Mucosa of stomach (tissue), 1 donor: ENCODE measurements around the gene SIX3.

ENCODE experiments used
- H3K27me3 ChIP-seq: one replicate; pipeline ENCODE4 v1.7.0; 2013; ENCODE audit warnings: mild to moderate bottlenecking, low read length; ENCODE audit not compliant: control insufficient read depth, insufficient read depth
- H3K36me3 ChIP-seq: one replicate; pipeline ENCODE4 v1.7.0; 2013; ENCODE audit warnings: low read length; ENCODE audit not compliant: control insufficient read depth, insufficient read depth
- H3K4me1 ChIP-seq: one replicate; pipeline ENCODE4 v1.7.0; 2013; ENCODE audit warnings: mild to moderate bottlenecking, low read length; ENCODE audit not compliant: control insufficient read depth, insufficient read depth
- H3K4me3 ChIP-seq: one replicate; pipeline ENCODE4 v1.7.0; 2013; ENCODE audit warnings: low read length
- H3K9ac ChIP-seq: one replicate; pipeline ENCODE4 v1.7.0; 2013; ENCODE audit warnings: mild to moderate bottlenecking, low read length, moderate library complexity
- H3K9me3 ChIP-seq: one replicate; pipeline ENCODE4 v1.7.0; 2013; ENCODE audit warnings: mild to moderate bottlenecking, low read length, moderate library complexity; ENCODE audit not compliant: control insufficient read depth
- donor health status: Pancreatic carcinoma.

SIX3 gene

GRCh38 chr2:44940732-44941464, 604 bp upstream of the SIX3 start:
- H3K27me3 ChIP-seq: peaks cover 96% of the 10 kb centered on the region
- peaks cover 34% of the 10 kb centered on the region for H3K4me1 ChIP-seq
- no peaks in the 10 kb centered on the region for H3K36me3 ChIP-seq
- no peak overlapping the region for H3K4me3 ChIP-seq
- H3K9ac ChIP-seq: no peak overlapping the region
- H3K9me3 ChIP-seq: no peaks in the 10 kb centered on the region

- Histone ChIP-seq H3K9ac (no peak overlapping the region), H3K36me3 (no peaks in the 10 kb centered on the region), H3K9me3 (no peaks in the 10 kb centered on the region), H3K4me3 (no peak overlapping the region), H3K4me1 (peaks cover 29% of the 10 kb centered on the region), H3K27me3 (peaks cover 96% of the 10 kb centered on the region)
Observed at GRCh38 chr2:44942304-44943030, 965 bp downstream of the SIX3 start.

GRCh38 chr2:44943031-44943692, 1.7 kb downstream of the SIX3 start:
- Histone ChIP-seq H3K27me3 (peaks cover 96% of the 10 kb centered on the region), H3K4me1 (peaks cover 22% of the 10 kb centered on the region), H3K36me3 (no peaks in the 10 kb centered on the region), H3K9me3 (no peaks in the 10 kb centered on the region), H3K4me3 (no peak overlapping the region), H3K9ac (no peak overlapping the region)

GRCh38 chr2:44943693-44944101, 2.2 kb downstream of the SIX3 start:
- no peaks in the 10 kb centered on the region for H3K36me3 ChIP-seq
- H3K4me3 ChIP-seq: no peak overlapping the region
- H3K9me3 ChIP-seq: no peaks in the 10 kb centered on the region
- peaks cover 96% of the 10 kb centered on the region for H3K27me3 ChIP-seq
- no peak overlapping the region for H3K9ac ChIP-seq
- H3K4me1 ChIP-seq: peaks cover 17% of the 10 kb centered on the region

GRCh38 chr2:44944102-44944951, 2.8 kb downstream of the SIX3 start:
- H3K4me3 ChIP-seq: no peak overlapping the region

GRCh38 chr2:44944952-44945612, 3.6 kb downstream of the SIX3 start:
- no peaks in the 10 kb centered on the region for H3K9me3 ChIP-seq
- no peak overlapping the region for H3K4me3 ChIP-seq
- H3K4me1 ChIP-seq: peaks cover 24% of the 10 kb centered on the region
- H3K36me3 ChIP-seq: no peaks in the 10 kb centered on the region
- H3K27me3 ChIP-seq: peaks cover 96% of the 10 kb centered on the region
- no peak overlapping the region for H3K9ac ChIP-seq

More at GRCh38 chr2:44944102-44944951, 2.8 kb downstream of the SIX3 start:
- Histone ChIP-seq H3K4me1 (peaks cover 18% of the 10 kb centered on the region), H3K27me3 (peaks cover 96% of the 10 kb centered on the region), H3K9ac (no peak overlapping the region), H3K9me3 (no peaks in the 10 kb centered on the region), H3K36me3 (no peaks in the 10 kb centered on the region)

GRCh38 chr2:44945676-44946371, 4.3 kb downstream of the SIX3 start:
- H3K9ac ChIP-seq: no peak overlapping the region
- peaks cover 96% of the 10 kb centered on the region for H3K27me3 ChIP-seq
- H3K36me3 ChIP-seq: no peaks in the 10 kb centered on the region
- H3K9me3 ChIP-seq: no peaks in the 10 kb centered on the region
- peaks cover 24% of the 10 kb centered on the region for H3K4me1 ChIP-seq
- no peak overlapping the region for H3K4me3 ChIP-seq

GRCh38 chr2:44946372-44947027, 5.0 kb downstream of the SIX3 start:
- H3K27me3 ChIP-seq: peaks cover 96% of the 10 kb centered on the region
- H3K9me3 ChIP-seq: no peaks in the 10 kb centered on the region
- peaks cover 20% of the 10 kb centered on the region for H3K4me1 ChIP-seq
- H3K9ac ChIP-seq: no peak overlapping the region
- no peaks in the 10 kb centered on the region for H3K36me3 ChIP-seq
- H3K4me3 ChIP-seq: no peak overlapping the region

- Histone ChIP-seq H3K4me3 (no peak overlapping the region), H3K36me3 (no peaks in the 10 kb centered on the region), H3K4me1 (peaks cover 24% of the 10 kb centered on the region), H3K9me3 (no peaks in the 10 kb centered on the region), H3K9ac (no peak overlapping the region), H3K27me3 (peaks cover 96% of the 10 kb centered on the region)
Observed at GRCh38 chr2:44947028-44947375, 5.5 kb downstream of the SIX3 start.

- Histone ChIP-seq H3K9ac (no peak overlapping the region), H3K4me3 (no peak overlapping the region), H3K36me3 (no peaks in the 10 kb centered on the region), H3K9me3 (no peaks in the 10 kb centered on the region), H3K27me3 (peaks cover 98% of the 10 kb centered on the region), H3K4me1 (peaks cover 30% of the 10 kb centered on the region)
Observed at GRCh38 chr2:44948565-44949328, 7.2 kb downstream of the SIX3 start.
